Neural progenitor cell (in vitro differentiated cells): Measurements from ENCODE around the gene CKLF. TPM values are rescaled to one million over a fixed set of nuclear protein-coding genes. Genes with fewer than 3 reads are reported as not detected.

Source experiments
- DNase-seq: peaks from one replicate; pipeline ENCODE4 v3.0.0-alpha.2; 2016; ENCODE audit warnings: low spot score
- H2AFZ ChIP-seq: fragments of 200-600 bp; sonication (generic); replicated peaks from 2 replicates; pipeline ENCODE4 v1.6.1; 2016; ENCODE audit warnings: antibody characterized with exemption
- H3F3A ChIP-seq: fragments of 200-600 bp; sonication (generic); 2 replicates; pipeline ENCODE4 v1.6.1; 2016; ENCODE audit warnings: antibody characterized with exemption, low read depth
- H3K27ac ChIP-seq: fragments of 200-600 bp; sonication (generic); 2 replicates; pipeline ENCODE4 v1.5.1; 2016; ENCODE audit warnings: mild to moderate bottlenecking
- H3K27me3 ChIP-seq: fragments of 200-600 bp; sonication (generic); 2 replicates; pipeline ENCODE4 v1.6.1; 2016; ENCODE audit warnings: mild to moderate bottlenecking, moderate library complexity
- H3K36me3 ChIP-seq: fragments of 200-600 bp; sonication (generic); 2 replicates; pipeline ENCODE4 v1.5.1; 2016
- H3K4me1 ChIP-seq: fragments of 200-600 bp; sonication (generic); 2 replicates; pipeline ENCODE4 v1.6.1; 2016; ENCODE audit warnings: mixed run types
- H3K4me2 ChIP-seq: fragments of 200-600 bp; sonication (generic); 2 replicates; pipeline ENCODE4 v1.6.1; 2016
- H3K4me3 ChIP-seq: fragments of 200-600 bp; sonication (generic); 2 replicates; pipeline ENCODE4 v1.5.1; 2016
- H3K79me2 ChIP-seq: fragments of 200-600 bp; sonication (generic); 2 replicates; pipeline ENCODE4 v1.6.1; 2016; ENCODE audit warnings: low read depth
- H3K9ac ChIP-seq: fragments of 200-600 bp; sonication (generic); 2 replicates; pipeline ENCODE4 v1.6.1; 2016
- H3K9me3 ChIP-seq: fragments of 200-600 bp; sonication (generic); 2 replicates; pipeline ENCODE4 v1.5.1; 2016; ENCODE audit warnings: low read depth
- H4K20me1 ChIP-seq: fragments of 200-600 bp; sonication (generic); 2 replicates; pipeline ENCODE4 v1.6.1; 2016; ENCODE audit warnings: low read depth
- H3K27ac Mint-ChIP-seq: 3 replicates; pipeline ENCODE4 v1.8.0; 2021; ENCODE audit warnings: mixed read lengths
- H3K27me3 Mint-ChIP-seq: 2 replicates; pipeline ENCODE4 v1.8.0; 2022; ENCODE audit warnings: low read depth, mild to moderate bottlenecking, inconsistent platforms, moderate library complexity, mixed read lengths; ENCODE audit not compliant: insufficient read depth
- H3K36me3 Mint-ChIP-seq: 3 replicates; pipeline ENCODE4 v1.8.0; 2021; ENCODE audit warnings: mixed read lengths
- H3K4me1 Mint-ChIP-seq: 3 replicates; pipeline ENCODE4 v1.8.0; 2021; ENCODE audit warnings: mixed read lengths
- H3K4me3 Mint-ChIP-seq: 3 replicates; pipeline ENCODE4 v1.8.0; 2021; ENCODE audit warnings: mild to moderate bottlenecking, moderate library complexity, mixed read lengths
- H3K9me3 Mint-ChIP-seq: 3 replicates; pipeline ENCODE4 v1.8.0; 2020; ENCODE audit warnings: mixed read lengths
- EZH2 ChIP-seq: fragments of 200-600 bp; sonication (generic); IDR thresholded peaks from 2 replicates; pipeline ENCODE4 v1.6.1; 2017; ENCODE audit warnings: antibody characterized with exemption, mild to moderate bottlenecking, moderate library complexity
- EZH2phosphoT487 ChIP-seq: fragments of 200-600 bp; sonication (generic); IDR thresholded peaks from 2 replicates; pipeline ENCODE4 v1.6.1; 2017; ENCODE audit warnings: antibody characterized with exemption
- total RNA-seq: library from RNA; depleted of rRNA; stranded (reverse); fragments of >200 nt; gene quantifications from 2 replicates; pipeline ENCODE4 v1.2.3, GENCODE V29; 2015; ENCODE audit warnings: low replicate concordance
- TF ChIP-seq, protein P1 (sequence below): fragments of 200-600 bp; sonication (generic); IDR thresholded peaks from 2 replicates; pipeline ENCODE4 v1.5.1; 2017; ENCODE audit warnings: antibody characterized with exemption, mild to moderate bottlenecking

CKLF gene
- total RNA-seq, 1 donor from 2014 or later = 38.6 TPM

DNA sequence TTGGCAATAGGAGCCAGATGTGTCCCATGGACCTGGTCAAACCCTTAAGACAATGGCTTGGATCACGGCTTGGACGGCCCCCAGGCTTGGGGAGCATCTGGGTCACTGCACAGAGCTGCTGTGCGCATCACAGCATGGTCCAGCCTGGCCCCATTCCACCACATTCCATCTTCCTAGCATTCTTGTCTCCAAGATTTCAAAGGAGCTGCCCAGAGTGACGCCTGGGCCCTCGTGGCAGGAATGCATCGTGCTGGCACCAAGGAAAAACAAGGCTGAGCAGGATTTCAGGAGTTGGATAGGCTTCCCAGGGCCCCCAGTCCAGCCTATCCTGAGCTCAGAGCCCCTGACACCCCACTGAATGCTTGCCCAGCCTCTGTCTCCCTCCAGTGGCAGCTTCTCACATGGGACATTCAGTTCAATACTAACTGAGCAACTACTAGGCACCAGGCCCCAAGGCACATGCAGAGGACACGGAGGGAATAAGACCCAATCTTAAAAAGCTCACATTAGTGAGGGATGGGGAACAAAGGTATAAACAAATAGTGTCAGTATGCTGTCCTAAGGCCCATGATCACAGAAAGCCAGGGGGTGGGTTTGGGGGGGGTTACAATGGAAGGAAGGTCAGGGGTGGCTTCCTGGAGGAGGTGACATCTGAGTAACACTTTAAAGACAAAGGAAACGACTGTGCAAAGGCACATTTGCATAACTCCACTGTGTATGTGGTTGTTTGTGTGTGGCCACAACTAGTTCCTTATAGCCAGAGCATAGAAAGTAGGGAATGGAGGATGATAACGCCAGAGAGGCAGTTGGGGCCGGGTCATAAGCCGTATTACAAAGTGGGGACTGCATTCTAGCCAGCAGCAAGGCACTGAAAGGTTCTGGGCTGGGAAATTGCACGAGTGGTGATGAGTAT lies 36.5 kb upstream of the CKLF start:
- no peaks in the 10 kb centered on the region for H3K79me2 ChIP-seq
- H3K27ac Mint-ChIP-seq = no peak overlapping the region
- H3K4me1 Mint-ChIP-seq = peaks cover 43% of the 10 kb centered on the region
- H3F3A ChIP-seq = peaks cover 19% of the 10 kb centered on the region
- H3K4me1 ChIP-seq = peaks cover 29% of the 10 kb centered on the region
- H3K9me3 Mint-ChIP-seq = peaks cover 2% of the 10 kb centered on the region
- no peak overlapping the region for H3K9ac ChIP-seq
- H3K4me3 ChIP-seq = no peak overlapping the region
- peaks cover 20% of the 10 kb centered on the region for H3K36me3 Mint-ChIP-seq
- H3K4me3 Mint-ChIP-seq = no peak overlapping the region
- H3K36me3 ChIP-seq = no peaks in the 10 kb centered on the region
- TF ChIP-seq, protein P1, sequence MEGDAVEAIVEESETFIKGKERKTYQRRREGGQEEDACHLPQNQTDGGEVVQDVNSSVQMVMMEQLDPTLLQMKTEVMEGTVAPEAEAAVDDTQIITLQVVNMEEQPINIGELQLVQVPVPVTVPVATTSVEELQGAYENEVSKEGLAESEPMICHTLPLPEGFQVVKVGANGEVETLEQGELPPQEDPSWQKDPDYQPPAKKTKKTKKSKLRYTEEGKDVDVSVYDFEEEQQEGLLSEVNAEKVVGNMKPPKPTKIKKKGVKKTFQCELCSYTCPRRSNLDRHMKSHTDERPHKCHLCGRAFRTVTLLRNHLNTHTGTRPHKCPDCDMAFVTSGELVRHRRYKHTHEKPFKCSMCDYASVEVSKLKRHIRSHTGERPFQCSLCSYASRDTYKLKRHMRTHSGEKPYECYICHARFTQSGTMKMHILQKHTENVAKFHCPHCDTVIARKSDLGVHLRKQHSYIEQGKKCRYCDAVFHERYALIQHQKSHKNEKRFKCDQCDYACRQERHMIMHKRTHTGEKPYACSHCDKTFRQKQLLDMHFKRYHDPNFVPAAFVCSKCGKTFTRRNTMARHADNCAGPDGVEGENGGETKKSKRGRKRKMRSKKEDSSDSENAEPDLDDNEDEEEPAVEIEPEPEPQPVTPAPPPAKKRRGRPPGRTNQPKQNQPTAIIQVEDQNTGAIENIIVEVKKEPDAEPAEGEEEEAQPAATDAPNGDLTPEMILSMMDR = peak; percentile 15
- no peak for TF ChIP-seq EZH2phosphoT487
- no peak for TF ChIP-seq EZH2
- DNase-seq = no peak
- peaks cover 5% of the 10 kb centered on the region for H3K27me3 Mint-ChIP-seq
- H3K9me3 ChIP-seq = no peaks in the 10 kb centered on the region
- H3K27ac ChIP-seq = no peak overlapping the region
- no peaks in the 10 kb centered on the region for H4K20me1 ChIP-seq
- no peak overlapping the region for H2AFZ ChIP-seq
- H3K27me3 ChIP-seq = no peaks in the 10 kb centered on the region
- no peak overlapping the region for H3K4me2 ChIP-seq

DNA sequence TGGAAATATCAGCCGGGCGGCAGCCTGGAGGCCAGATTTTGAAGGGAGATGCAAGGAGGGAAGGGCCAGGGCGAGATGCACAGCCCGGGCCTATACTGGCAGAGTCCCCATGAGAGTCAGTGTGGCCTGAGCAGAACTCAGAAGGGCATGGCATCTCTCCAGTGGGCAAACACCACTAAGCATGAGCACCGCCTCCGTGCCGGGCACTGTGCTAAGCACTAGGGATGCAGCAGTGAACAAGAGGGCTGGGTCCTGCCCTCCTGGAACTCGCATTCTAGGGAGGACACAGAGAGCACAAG lies 35.9 kb upstream of the CKLF start:
- H3K27ac Mint-ChIP-seq = no peak overlapping the region
- no peak overlapping the region for H3K4me3 Mint-ChIP-seq
- H3K27me3 Mint-ChIP-seq = peaks cover 5% of the 10 kb centered on the region
- Histone ChIP-seq H3K9me3 (no peaks in the 10 kb centered on the region), H3K27ac (no peak overlapping the region), H3K36me3 (no peaks in the 10 kb centered on the region), H4K20me1 (no peaks in the 10 kb centered on the region), H3K9ac (no peak overlapping the region), H3F3A (peaks cover 13% of the 10 kb centered on the region), H3K4me2 (no peak overlapping the region), H2AFZ (no peak overlapping the region), H3K27me3 (no peaks in the 10 kb centered on the region), H3K4me3 (no peak overlapping the region), H3K4me1 (peaks cover 23% of the 10 kb centered on the region), H3K79me2 (no peaks in the 10 kb centered on the region)
- peaks cover 2% of the 10 kb centered on the region for H3K9me3 Mint-ChIP-seq
- DNase-seq = no peak
- peaks cover 40% of the 10 kb centered on the region for H3K4me1 Mint-ChIP-seq
- H3K36me3 Mint-ChIP-seq = peaks cover 20% of the 10 kb centered on the region
- no peak for TF ChIP-seq EZH2phosphoT487
- no peak for TF ChIP-seq EZH2
- TF ChIP-seq, protein P1 = no peak

DNA sequence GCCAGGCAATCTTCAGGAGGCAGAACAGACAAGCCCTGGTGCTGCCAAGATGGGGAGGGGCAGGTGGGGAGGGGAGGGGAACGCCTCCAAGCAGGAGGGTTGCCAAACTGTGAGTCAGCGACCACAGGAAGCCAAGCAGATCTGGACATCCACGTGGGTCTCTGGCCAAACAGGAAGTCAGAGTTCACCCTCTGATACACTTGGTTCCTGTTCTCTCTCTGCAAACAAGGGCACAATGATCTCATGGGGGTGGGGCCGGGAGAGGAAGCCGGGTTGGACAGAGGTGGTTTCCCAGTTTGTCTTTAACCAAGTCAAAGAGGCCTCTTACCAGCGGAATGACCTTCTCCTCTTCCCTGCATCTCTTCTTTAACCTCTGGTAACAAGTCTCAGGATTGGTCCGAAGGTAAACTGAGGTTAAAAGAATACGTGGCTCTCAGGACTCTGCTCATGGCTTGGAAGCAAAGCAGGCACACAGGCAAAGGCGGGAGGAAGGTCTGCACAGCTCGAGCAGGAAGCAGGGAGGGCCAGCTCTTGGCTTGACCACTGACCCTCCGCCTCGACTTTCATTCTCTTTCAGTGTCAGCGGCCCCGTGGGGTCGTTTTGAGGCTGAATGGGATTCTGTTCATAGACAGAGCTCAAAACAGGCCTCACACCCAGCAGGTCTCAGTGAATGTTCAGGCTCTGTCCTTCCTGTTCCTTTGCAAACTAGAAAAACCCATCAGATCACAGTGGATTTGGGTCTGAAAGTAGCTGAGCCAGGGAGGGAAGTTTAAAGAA lies 35.4 kb upstream of the CKLF start:
- H3K79me2 ChIP-seq = no peaks in the 10 kb centered on the region
- no peaks in the 10 kb centered on the region for H3K27me3 ChIP-seq
- Mint-ChIP-seq H3K4me3 (peak overlapping the region; percentile 35), H3K36me3 (peaks cover 20% of the 10 kb centered on the region), H3K27ac (peak overlapping the region; percentile 94), H3K9me3 (peaks cover 2% of the 10 kb centered on the region), H3K27me3 (peaks cover 5% of the 10 kb centered on the region), H3K4me1 (peaks cover 39% of the 10 kb centered on the region)
- no peaks in the 10 kb centered on the region for H3K36me3 ChIP-seq
- no peaks in the 10 kb centered on the region for H3K9me3 ChIP-seq
- peak; percentile 18 for DNase-seq
- no peaks in the 10 kb centered on the region for H4K20me1 ChIP-seq
- H3K4me3 ChIP-seq = no peak overlapping the region
- H3K27ac ChIP-seq = no peak overlapping the region
- H2AFZ ChIP-seq = no peak overlapping the region
- no peak overlapping the region for H3K4me2 ChIP-seq
- H3K4me1 ChIP-seq = peaks cover 18% of the 10 kb centered on the region
- H3F3A ChIP-seq = peaks cover 8% of the 10 kb centered on the region
- TF ChIP-seq, protein P1 = no peak
- TF ChIP-seq EZH2 (no peak), EZH2phosphoT487 (no peak)
- H3K9ac ChIP-seq = no peak overlapping the region
